ENCODE results near the gene DYRK2. TPM values are rescaled to one million over a fixed set of nuclear protein-coding genes. Genes with fewer than 3 reads are reported as not detected.

Gene DYRK2
- total RNA-seq, 1 donor from 2014 or later, result 48.1 TPM

DNA sequence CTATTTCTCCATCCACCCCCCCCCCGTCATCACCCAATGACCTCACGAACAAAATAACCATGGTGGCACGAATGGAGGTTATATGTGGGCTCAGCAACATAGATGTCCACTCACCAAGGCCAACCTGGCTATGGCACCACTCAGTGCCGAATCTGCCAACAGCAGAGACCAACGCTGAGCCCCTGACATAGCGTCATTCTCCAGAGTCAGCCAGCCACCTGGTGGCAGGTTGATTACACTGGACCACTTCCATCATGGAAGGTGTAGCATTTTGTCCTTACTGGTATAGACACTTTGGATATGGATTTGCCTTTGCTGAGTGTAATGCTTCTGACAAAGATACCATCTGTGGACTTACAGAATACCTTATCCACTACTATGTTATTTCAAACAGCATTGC lies 24.2 kb upstream of the DYRK2 start:
- Mint-ChIP-seq H3K27me3 (no peaks in the 10 kb centered on the region), H3K9me3 (ENCODE audit: low read depth) (no peaks in the 10 kb centered on the region), H3K27ac (no peak overlapping the region), H3K36me3 (ENCODE audit: insufficient read depth) (no peaks in the 10 kb centered on the region), H3K4me3 (ENCODE audit: low read depth) (no peak overlapping the region), H3K4me1 (ENCODE audit: low read depth) (no peaks in the 10 kb centered on the region)
- TF ChIP-seq, protein P1, sequence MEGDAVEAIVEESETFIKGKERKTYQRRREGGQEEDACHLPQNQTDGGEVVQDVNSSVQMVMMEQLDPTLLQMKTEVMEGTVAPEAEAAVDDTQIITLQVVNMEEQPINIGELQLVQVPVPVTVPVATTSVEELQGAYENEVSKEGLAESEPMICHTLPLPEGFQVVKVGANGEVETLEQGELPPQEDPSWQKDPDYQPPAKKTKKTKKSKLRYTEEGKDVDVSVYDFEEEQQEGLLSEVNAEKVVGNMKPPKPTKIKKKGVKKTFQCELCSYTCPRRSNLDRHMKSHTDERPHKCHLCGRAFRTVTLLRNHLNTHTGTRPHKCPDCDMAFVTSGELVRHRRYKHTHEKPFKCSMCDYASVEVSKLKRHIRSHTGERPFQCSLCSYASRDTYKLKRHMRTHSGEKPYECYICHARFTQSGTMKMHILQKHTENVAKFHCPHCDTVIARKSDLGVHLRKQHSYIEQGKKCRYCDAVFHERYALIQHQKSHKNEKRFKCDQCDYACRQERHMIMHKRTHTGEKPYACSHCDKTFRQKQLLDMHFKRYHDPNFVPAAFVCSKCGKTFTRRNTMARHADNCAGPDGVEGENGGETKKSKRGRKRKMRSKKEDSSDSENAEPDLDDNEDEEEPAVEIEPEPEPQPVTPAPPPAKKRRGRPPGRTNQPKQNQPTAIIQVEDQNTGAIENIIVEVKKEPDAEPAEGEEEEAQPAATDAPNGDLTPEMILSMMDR (IDR thresholded peaks at IDR 0.05; ENCODE audit: unreplicated experiment), result no peak
- no peak for DNase-seq (ENCODE audit: low spot score, unreplicated experiment)

DNA sequence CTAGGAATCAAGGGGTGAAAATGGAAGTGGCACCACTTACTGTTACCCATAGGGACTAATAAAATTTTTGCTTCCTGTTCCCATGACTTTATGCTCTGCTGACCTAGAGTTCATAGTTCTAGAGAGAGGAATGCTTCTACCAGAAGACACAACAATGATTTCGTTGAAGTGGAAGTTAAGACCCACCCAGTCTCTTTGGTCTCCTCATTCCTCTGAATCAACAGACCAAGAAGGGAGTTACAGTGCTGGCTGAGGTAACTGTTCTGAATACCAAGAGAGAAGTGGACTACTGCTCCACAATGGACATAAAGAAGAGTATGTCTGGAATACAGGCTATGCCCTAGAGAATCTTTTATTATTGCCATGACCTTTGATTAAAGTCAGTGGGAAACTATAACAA lies 23.5 kb upstream of the DYRK2 start:
- Mint-ChIP-seq H3K27ac (no peak overlapping the region), H3K4me1 (ENCODE audit: low read depth) (no peaks in the 10 kb centered on the region), H3K36me3 (ENCODE audit: insufficient read depth) (no peaks in the 10 kb centered on the region), H3K4me3 (ENCODE audit: low read depth) (no peak overlapping the region), H3K9me3 (ENCODE audit: low read depth) (no peaks in the 10 kb centered on the region), H3K27me3 (no peaks in the 10 kb centered on the region)
- TF ChIP-seq, protein P1 (IDR thresholded peaks at IDR 0.05; ENCODE audit: unreplicated experiment), result no peak
- no peak for DNase-seq (ENCODE audit: low spot score, unreplicated experiment)

DNA sequence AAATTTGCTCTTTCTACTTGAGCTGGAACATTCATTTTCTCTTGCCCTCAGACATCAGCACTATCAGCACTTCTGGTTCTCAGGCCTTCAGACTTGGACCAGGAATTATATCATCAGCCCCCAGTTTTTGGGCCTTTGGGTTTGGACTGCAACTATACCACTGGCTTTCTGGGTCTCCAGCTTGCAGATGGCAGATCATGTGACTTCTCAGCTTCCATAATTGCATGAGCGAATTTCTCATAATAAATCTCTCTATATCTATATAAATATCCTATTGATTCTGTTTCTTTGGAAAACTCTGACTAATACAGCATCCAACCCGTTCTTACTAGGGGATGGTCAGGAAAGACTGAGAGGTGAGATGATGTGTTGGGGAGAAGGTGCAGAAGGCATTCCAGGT lies 22.4 kb upstream of the DYRK2 start:
- Mint-ChIP-seq H3K9me3 (ENCODE audit: low read depth) (no peaks in the 10 kb centered on the region), H3K4me1 (ENCODE audit: low read depth) (peaks cover 3% of the 10 kb centered on the region), H3K27me3 (no peaks in the 10 kb centered on the region), H3K4me3 (ENCODE audit: low read depth) (no peak overlapping the region), H3K27ac (no peak overlapping the region), H3K36me3 (ENCODE audit: insufficient read depth) (no peaks in the 10 kb centered on the region)
- TF ChIP-seq, protein P1 (IDR thresholded peaks at IDR 0.05; ENCODE audit: unreplicated experiment), result no peak
- DNase-seq (ENCODE audit: low spot score, unreplicated experiment), result no peak

DNA sequence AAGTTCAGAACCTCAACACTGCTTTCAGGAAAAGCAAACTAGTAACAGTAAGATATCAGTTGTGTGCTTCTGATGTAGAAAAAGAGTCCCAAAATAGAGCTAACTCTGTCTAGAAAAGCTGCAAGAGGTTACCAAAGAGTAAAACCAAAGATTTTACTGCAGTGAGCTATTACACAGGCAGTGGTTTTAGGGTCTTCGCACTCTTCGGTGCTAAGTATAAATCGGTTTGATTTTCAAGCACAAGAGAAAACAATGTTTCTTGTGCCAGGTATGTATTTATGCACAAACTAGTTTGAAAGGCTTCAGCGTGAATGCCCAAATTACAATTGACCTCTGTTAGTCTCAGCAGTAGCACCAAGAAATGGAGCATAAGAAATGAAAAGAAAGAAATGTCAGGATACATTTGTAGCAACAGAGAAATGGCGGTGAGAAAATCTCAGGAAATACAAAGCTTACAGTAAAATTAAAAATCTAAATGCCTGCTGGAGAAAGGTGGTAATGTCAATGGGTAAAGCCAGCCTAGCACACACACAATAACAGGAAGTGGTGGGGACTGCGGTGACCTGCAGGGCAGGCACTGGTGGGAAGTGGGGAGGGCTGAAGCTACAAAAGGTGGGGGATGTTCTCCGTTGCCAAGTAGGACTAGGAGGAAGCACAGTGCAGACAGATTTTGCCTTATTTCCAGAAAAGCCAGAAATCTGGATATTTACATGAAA lies 18.0 kb upstream of the DYRK2 start:
- H3K36me3 Mint-ChIP-seq (ENCODE audit: insufficient read depth), result no peaks in the 10 kb centered on the region
- no peak for DNase-seq (ENCODE audit: low spot score, unreplicated experiment)
- H3K27me3 Mint-ChIP-seq, result peaks cover 3% of the 10 kb centered on the region
- H3K27ac Mint-ChIP-seq, result no peak overlapping the region
- H3K4me3 Mint-ChIP-seq (ENCODE audit: low read depth), result no peak overlapping the region
- TF ChIP-seq, protein P1 (IDR thresholded peaks at IDR 0.05; ENCODE audit: unreplicated experiment), result no peak
- no peaks in the 10 kb centered on the region for H3K9me3 Mint-ChIP-seq (ENCODE audit: low read depth)
- H3K4me1 Mint-ChIP-seq (ENCODE audit: low read depth), result peaks cover 6% of the 10 kb centered on the region

DNA sequence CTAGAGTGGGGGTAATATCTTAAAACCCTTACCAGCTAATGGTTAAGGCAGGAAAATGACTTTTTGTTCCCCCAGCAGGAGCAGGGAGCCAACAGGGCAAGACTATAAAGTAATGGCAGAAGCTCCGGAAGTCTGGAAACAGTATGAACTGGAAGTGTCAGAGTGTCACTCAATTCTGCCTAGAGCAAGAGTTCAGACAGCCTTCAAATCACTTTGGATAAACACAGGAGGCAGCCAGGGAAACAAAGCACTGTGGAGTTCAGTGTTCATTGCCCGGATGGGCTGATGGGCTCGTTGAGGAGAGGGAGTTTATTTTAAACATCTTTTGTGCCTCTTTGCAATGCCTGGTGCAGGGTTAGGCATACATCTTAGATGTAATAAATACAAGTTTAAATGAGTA lies 16.5 kb upstream of the DYRK2 start:
- no peak for DNase-seq (ENCODE audit: low spot score, unreplicated experiment)
- peaks cover 6% of the 10 kb centered on the region for H3K4me1 Mint-ChIP-seq (ENCODE audit: low read depth)
- no peak overlapping the region for H3K27ac Mint-ChIP-seq
- TF ChIP-seq, protein P1 (IDR thresholded peaks at IDR 0.05; ENCODE audit: unreplicated experiment), result no peak
- H3K9me3 Mint-ChIP-seq (ENCODE audit: low read depth), result no peaks in the 10 kb centered on the region
- no peak overlapping the region for H3K4me3 Mint-ChIP-seq (ENCODE audit: low read depth)
- H3K27me3 Mint-ChIP-seq, result peaks cover 3% of the 10 kb centered on the region
- H3K36me3 Mint-ChIP-seq (ENCODE audit: insufficient read depth), result no peaks in the 10 kb centered on the region

All from progenitor cell of endocrine pancreas (in vitro differentiated cells).